Keratinocyte (primary cell): ENCODE data around the gene TEX13C. TPM values are rescaled to one million over a fixed set of nuclear protein-coding genes. Genes with fewer than 3 reads are reported as not detected.

Experiments used
- DNase-seq: peaks from one replicate; pipeline ENCODE4 v3.0.0-alpha.2; 2011; ENCODE audit warnings: low read depth, missing footprints, low spot score
- FAIRE-seq: peaks from 2 replicates; lab custom pipeline; 2011; peaks lifted over from hg19 to GRCh38; lab: Jason Lieb, UNC
- H2AFZ ChIP-seq: 2 replicates; pipeline ENCODE4 v1.6.0; 2012; ENCODE audit warnings: low read length, control low read depth, inconsistent platforms; ENCODE audit not compliant: control insufficient read depth
- H3K27ac ChIP-seq: 2 replicates; pipeline ENCODE4 v1.5.1; 2011; ENCODE audit warnings: low read length; ENCODE audit not compliant: control insufficient read depth, insufficient read depth
- H3K27me3 ChIP-seq: 3 replicates; pipeline ENCODE4 v1.6.0; 2011; ENCODE audit warnings: low read length; ENCODE audit not compliant: control insufficient read depth, insufficient read depth; ENCODE audit errors: extremely low read depth
- H3K36me3 ChIP-seq, 2 experiments: 2 replicates in 1 of 2; 3 replicates in 1 of 2; pipeline ENCODE4 v1.5.1; 2011; ENCODE audit warnings: low read length in 2 of 2, mild to moderate bottlenecking in 1 of 2; ENCODE audit not compliant: control insufficient read depth in 2 of 2, insufficient read depth in 2 of 2; ENCODE audit errors: extremely low read depth in 1 of 2
- H3K4me1 ChIP-seq: 3 replicates; pipeline ENCODE4 v1.5.1; 2011; ENCODE audit warnings: low read length; ENCODE audit not compliant: control insufficient read depth, insufficient read depth; ENCODE audit errors: extremely low read depth
- H3K4me2 ChIP-seq: 3 replicates; pipeline ENCODE4 v1.6.0; 2011; ENCODE audit warnings: low read depth, low read length; ENCODE audit not compliant: control insufficient read depth, insufficient read depth; ENCODE audit errors: extremely low read depth
- H3K4me3 ChIP-seq, 3 experiments: fragments of 200-600 bp in 1 of 3; sonication (generic) in 1 of 3; 2 replicates in 2 of 3; 3 replicates in 1 of 3; pipeline ENCODE4 v1.5.1; 2011 to 2016; ENCODE audit warnings: low read length in 3 of 3, mild to moderate bottlenecking in 3 of 3, control low read depth in 2 of 3, inconsistent platforms in 1 of 3, low read depth in 1 of 3, mixed read lengths in 1 of 3, mixed run types in 1 of 3, moderate library complexity in 1 of 3; ENCODE audit not compliant: control insufficient read depth in 2 of 3, insufficient read depth in 2 of 3; ENCODE audit errors: extremely low read depth in 1 of 3
- H3K79me2 ChIP-seq: 2 replicates; pipeline ENCODE4 v1.6.0; 2012; ENCODE audit warnings: low read length; ENCODE audit not compliant: control insufficient read depth, insufficient read depth
- H3K9ac ChIP-seq: 3 replicates; pipeline ENCODE4 v1.6.0; 2011; ENCODE audit warnings: low read length; ENCODE audit not compliant: control insufficient read depth, insufficient read depth; ENCODE audit errors: extremely low read depth
- H3K9me1 ChIP-seq: 3 replicates; pipeline ENCODE4 v1.6.0; 2011; ENCODE audit warnings: low read length; ENCODE audit not compliant: control insufficient read depth, insufficient read depth; ENCODE audit errors: extremely low read depth
- H3K9me3 ChIP-seq: 2 replicates; pipeline ENCODE4 v1.5.1; 2012; ENCODE audit warnings: low read depth, low read length; ENCODE audit not compliant: control insufficient read depth
- H4K20me1 ChIP-seq: 3 replicates; pipeline ENCODE4 v1.6.0; 2011; ENCODE audit warnings: low read length; ENCODE audit not compliant: control insufficient read depth, insufficient read depth; ENCODE audit errors: extremely low read depth
- EZH2 ChIP-seq: IDR thresholded peaks from one replicate; pipeline ENCODE4 v1.6.1; 2012; ENCODE audit warnings: inconsistent platforms, mild to moderate bottlenecking, low read length, moderate library complexity
- dilution Hi-C: fragments of 300-500 bp; cut with MboI; formaldehyde crosslinking; loops from one replicate; pipeline ENCODE4 v1.7.0; 2020; ENCODE audit warnings: low sequenced_read_pairs; ENCODE audit not compliant: extremely low pct_ligation_motif_present
- polyA plus RNA-seq, 5 experiments: library from polyadenylated mRNA; depleted of rRNA in 3 of 5; stranded (reverse) in 3 of 5; stranded (forward) in 1 of 5; unstranded in 1 of 5; fragments of >200 nt; gene quantifications; 1 replicate in 1 of 5; 2 replicates in 3 of 5; 3 replicates in 1 of 5; pipeline versions ENCODE4 v1.2.1 to v1.2.3, GENCODE V29; 2011 to 2012; ENCODE audit warnings: missing spikeins in 2 of 5, low read depth in 1 of 5, low replicate concordance in 1 of 5
- TF ChIP-seq, protein P1 (sequence below), 3 experiments: IDR thresholded peaks in 1 of 3; conservative IDR thresholded peaks in 1 of 3; optimal IDR thresholded peaks in 1 of 3; 2 replicates in 2 of 3; 3 replicates in 1 of 3; pipeline versions ENCODE3 to v1.5.1; 2011; ENCODE audit warnings: low read length in 3 of 3, mild to moderate bottlenecking in 3 of 3, moderate library complexity in 2 of 3, control low read depth in 1 of 3, inconsistent platforms in 1 of 3; ENCODE audit not compliant: insufficient read depth in 2 of 3; ENCODE audit errors: extremely low read depth in 1 of 3

The TEX13C gene
- polyA plus RNA-seq, 1 donor (not counting 4 experiments of a cell fraction or from before 2014, with no cell fraction given): not detected

DNA sequence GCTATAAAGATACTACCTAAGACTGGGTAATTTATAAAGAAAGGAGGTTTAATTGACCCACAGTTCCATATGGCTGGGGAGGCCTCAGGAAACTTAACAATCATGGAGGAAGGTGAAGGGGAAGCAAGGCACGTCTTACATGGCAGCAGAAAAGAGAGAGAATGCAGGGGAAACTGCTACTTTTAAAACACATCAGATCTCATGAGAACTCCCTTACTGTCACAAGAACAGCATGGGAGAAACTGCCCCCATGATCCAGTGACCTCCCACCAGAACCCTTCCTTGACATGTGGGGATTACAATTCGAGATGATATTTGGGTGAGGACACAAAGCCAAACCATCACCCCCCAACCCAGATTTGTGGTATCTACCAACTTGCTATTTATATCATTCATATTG is 13.9 kb downstream of the TEX13C start:
- no peak overlapping the region for H3K9ac ChIP-seq
- H3K4me2 ChIP-seq: no peak overlapping the region
- no peaks in the 10 kb centered on the region for H3K4me1 ChIP-seq
- H4K20me1 ChIP-seq: no peaks in the 10 kb centered on the region
- no peak overlapping the region for H3K27ac ChIP-seq
- no peaks in the 10 kb centered on the region for H3K79me2 ChIP-seq
- H3K9me1 ChIP-seq: no peaks in the 10 kb centered on the region
- no peak for FAIRE-seq
- H3K36me3 ChIP-seq: no peaks in the 10 kb centered on the region
- H3K4me3 ChIP-seq: no peak overlapping the region
- H2AFZ ChIP-seq: no peak overlapping the region
- DNase-seq: no peak
- dilution Hi-C loops: no loop called here
- no peak for TF ChIP-seq EZH2
- TF ChIP-seq, protein P1, sequence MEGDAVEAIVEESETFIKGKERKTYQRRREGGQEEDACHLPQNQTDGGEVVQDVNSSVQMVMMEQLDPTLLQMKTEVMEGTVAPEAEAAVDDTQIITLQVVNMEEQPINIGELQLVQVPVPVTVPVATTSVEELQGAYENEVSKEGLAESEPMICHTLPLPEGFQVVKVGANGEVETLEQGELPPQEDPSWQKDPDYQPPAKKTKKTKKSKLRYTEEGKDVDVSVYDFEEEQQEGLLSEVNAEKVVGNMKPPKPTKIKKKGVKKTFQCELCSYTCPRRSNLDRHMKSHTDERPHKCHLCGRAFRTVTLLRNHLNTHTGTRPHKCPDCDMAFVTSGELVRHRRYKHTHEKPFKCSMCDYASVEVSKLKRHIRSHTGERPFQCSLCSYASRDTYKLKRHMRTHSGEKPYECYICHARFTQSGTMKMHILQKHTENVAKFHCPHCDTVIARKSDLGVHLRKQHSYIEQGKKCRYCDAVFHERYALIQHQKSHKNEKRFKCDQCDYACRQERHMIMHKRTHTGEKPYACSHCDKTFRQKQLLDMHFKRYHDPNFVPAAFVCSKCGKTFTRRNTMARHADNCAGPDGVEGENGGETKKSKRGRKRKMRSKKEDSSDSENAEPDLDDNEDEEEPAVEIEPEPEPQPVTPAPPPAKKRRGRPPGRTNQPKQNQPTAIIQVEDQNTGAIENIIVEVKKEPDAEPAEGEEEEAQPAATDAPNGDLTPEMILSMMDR (optimal IDR thresholded peaks at IDR 0.05 in 1 of 3, IDR thresholded peaks at IDR 0.05 in 1 of 3, conservative IDR thresholded peaks at IDR 0.05 in 1 of 3; ENCODE audit: extremely low read depth in 1 of 3, insufficient read depth in 2 of 3, low read length in 3 of 3): no peak
- H3K9me3 ChIP-seq: no peaks in the 10 kb centered on the region
- no peaks in the 10 kb centered on the region for H3K27me3 ChIP-seq

DNA sequence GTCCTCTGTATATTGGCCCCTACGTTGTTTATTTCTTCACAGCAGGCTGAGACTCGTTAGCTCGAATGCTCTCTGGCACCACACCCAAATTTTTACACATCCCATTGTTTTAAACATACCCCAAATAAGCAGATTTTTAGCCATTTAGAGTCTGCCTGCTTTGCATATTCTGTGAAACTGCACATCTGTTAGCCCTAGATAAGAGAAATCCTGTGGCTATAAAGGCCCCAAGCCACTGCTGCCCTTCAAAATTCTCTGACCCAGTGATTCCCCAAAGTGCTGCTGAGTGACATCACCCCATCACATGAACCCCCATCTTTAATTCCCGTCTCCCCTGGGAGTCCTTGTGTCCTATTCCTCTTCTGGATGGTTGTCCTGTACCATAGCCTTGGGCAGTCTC is 20.8 kb downstream of the TEX13C start:
- Histone ChIP-seq H2AFZ (no peak overlapping the region), H3K9me3 (no peaks in the 10 kb centered on the region), H3K27ac (no peak overlapping the region), H4K20me1 (no peaks in the 10 kb centered on the region), H3K4me1 (no peaks in the 10 kb centered on the region), H3K9ac (no peak overlapping the region), H3K9me1 (no peaks in the 10 kb centered on the region), H3K4me3 (no peak overlapping the region), H3K79me2 (no peaks in the 10 kb centered on the region), H3K4me2 (no peak overlapping the region), H3K36me3 (no peaks in the 10 kb centered on the region), H3K27me3 (no peaks in the 10 kb centered on the region)
- no peak for FAIRE-seq
- dilution Hi-C loops: no loop called here
- DNase-seq: no peak
- TF ChIP-seq, protein P1 (optimal IDR thresholded peaks at IDR 0.05 in 1 of 3, IDR thresholded peaks at IDR 0.05 in 1 of 3, conservative IDR thresholded peaks at IDR 0.05 in 1 of 3; ENCODE audit: extremely low read depth in 1 of 3, insufficient read depth in 2 of 3, low read length in 3 of 3): no peak
- TF ChIP-seq EZH2: no peak
